Keratinocyte (primary cell): ENCODE results near the gene CCND2. TPM values are rescaled to one million over a fixed set of nuclear protein-coding genes. Genes with fewer than 3 reads are reported as not detected.

ENCODE experiments used
- DNase-seq: peaks from one replicate; pipeline ENCODE4 v3.0.0-alpha.2; 2011; ENCODE audit warnings: low read depth, missing footprints, low spot score
- FAIRE-seq: peaks from 2 replicates; lab custom pipeline; 2011; peaks lifted over from hg19 to GRCh38; lab: Jason Lieb, UNC
- H2AFZ ChIP-seq: 2 replicates; pipeline ENCODE4 v1.6.0; 2012; ENCODE audit warnings: low read length, control low read depth, inconsistent platforms; ENCODE audit not compliant: control insufficient read depth
- H3K27ac ChIP-seq: 2 replicates; pipeline ENCODE4 v1.5.1; 2011; ENCODE audit warnings: low read length; ENCODE audit not compliant: control insufficient read depth, insufficient read depth
- H3K27me3 ChIP-seq: 3 replicates; pipeline ENCODE4 v1.6.0; 2011; ENCODE audit warnings: low read length; ENCODE audit not compliant: control insufficient read depth, insufficient read depth; ENCODE audit errors: extremely low read depth
- H3K36me3 ChIP-seq, 2 experiments: 2 replicates in 1 of 2; 3 replicates in 1 of 2; pipeline ENCODE4 v1.5.1; 2011; ENCODE audit warnings: low read length in 2 of 2, mild to moderate bottlenecking in 1 of 2; ENCODE audit not compliant: control insufficient read depth in 2 of 2, insufficient read depth in 2 of 2; ENCODE audit errors: extremely low read depth in 1 of 2
- H3K4me1 ChIP-seq: 3 replicates; pipeline ENCODE4 v1.5.1; 2011; ENCODE audit warnings: low read length; ENCODE audit not compliant: control insufficient read depth, insufficient read depth; ENCODE audit errors: extremely low read depth
- H3K4me2 ChIP-seq: 3 replicates; pipeline ENCODE4 v1.6.0; 2011; ENCODE audit warnings: low read depth, low read length; ENCODE audit not compliant: control insufficient read depth, insufficient read depth; ENCODE audit errors: extremely low read depth
- H3K4me3 ChIP-seq, 3 experiments: fragments of 200-600 bp in 1 of 3; sonication (generic) in 1 of 3; 2 replicates in 2 of 3; 3 replicates in 1 of 3; pipeline ENCODE4 v1.5.1; 2011 to 2016; ENCODE audit warnings: low read length in 3 of 3, mild to moderate bottlenecking in 3 of 3, control low read depth in 2 of 3, inconsistent platforms in 1 of 3, low read depth in 1 of 3, mixed read lengths in 1 of 3, mixed run types in 1 of 3, moderate library complexity in 1 of 3; ENCODE audit not compliant: control insufficient read depth in 2 of 3, insufficient read depth in 2 of 3; ENCODE audit errors: extremely low read depth in 1 of 3
- H3K79me2 ChIP-seq: 2 replicates; pipeline ENCODE4 v1.6.0; 2012; ENCODE audit warnings: low read length; ENCODE audit not compliant: control insufficient read depth, insufficient read depth
- H3K9ac ChIP-seq: 3 replicates; pipeline ENCODE4 v1.6.0; 2011; ENCODE audit warnings: low read length; ENCODE audit not compliant: control insufficient read depth, insufficient read depth; ENCODE audit errors: extremely low read depth
- H3K9me1 ChIP-seq: 3 replicates; pipeline ENCODE4 v1.6.0; 2011; ENCODE audit warnings: low read length; ENCODE audit not compliant: control insufficient read depth, insufficient read depth; ENCODE audit errors: extremely low read depth
- H3K9me3 ChIP-seq: 2 replicates; pipeline ENCODE4 v1.5.1; 2012; ENCODE audit warnings: low read depth, low read length; ENCODE audit not compliant: control insufficient read depth
- H4K20me1 ChIP-seq: 3 replicates; pipeline ENCODE4 v1.6.0; 2011; ENCODE audit warnings: low read length; ENCODE audit not compliant: control insufficient read depth, insufficient read depth; ENCODE audit errors: extremely low read depth
- CTCF ChIP-seq, 3 experiments: IDR thresholded peaks in 1 of 3; conservative IDR thresholded peaks in 1 of 3; optimal IDR thresholded peaks in 1 of 3; 2 replicates in 2 of 3; 3 replicates in 1 of 3; pipeline versions ENCODE3 to v1.5.1; 2011; ENCODE audit warnings: low read length in 3 of 3, mild to moderate bottlenecking in 3 of 3, moderate library complexity in 2 of 3, control low read depth in 1 of 3, inconsistent platforms in 1 of 3; ENCODE audit not compliant: insufficient read depth in 2 of 3; ENCODE audit errors: extremely low read depth in 1 of 3
- EZH2 ChIP-seq: IDR thresholded peaks from one replicate; pipeline ENCODE4 v1.6.1; 2012; ENCODE audit warnings: inconsistent platforms, mild to moderate bottlenecking, low read length, moderate library complexity
- dilution Hi-C: fragments of 300-500 bp; cut with MboI; formaldehyde crosslinking; loops from one replicate; pipeline ENCODE4 v1.7.0; 2020; ENCODE audit warnings: low sequenced_read_pairs; ENCODE audit not compliant: extremely low pct_ligation_motif_present
- polyA plus RNA-seq, 5 experiments: library from polyadenylated mRNA; depleted of rRNA in 3 of 5; stranded (reverse) in 3 of 5; stranded (forward) in 1 of 5; unstranded in 1 of 5; fragments of >200 nt; gene quantifications; 1 replicate in 1 of 5; 2 replicates in 3 of 5; 3 replicates in 1 of 5; pipeline versions ENCODE4 v1.2.1 to v1.2.3, GENCODE V29; 2011 to 2012; ENCODE audit warnings: missing spikeins in 2 of 5, low read depth in 1 of 5, low replicate concordance in 1 of 5

Gene CCND2
- polyA plus RNA-seq, 1 donor (not counting 4 experiments of a cell fraction or from before 2014, with no cell fraction given) = 324 TPM

DNA sequence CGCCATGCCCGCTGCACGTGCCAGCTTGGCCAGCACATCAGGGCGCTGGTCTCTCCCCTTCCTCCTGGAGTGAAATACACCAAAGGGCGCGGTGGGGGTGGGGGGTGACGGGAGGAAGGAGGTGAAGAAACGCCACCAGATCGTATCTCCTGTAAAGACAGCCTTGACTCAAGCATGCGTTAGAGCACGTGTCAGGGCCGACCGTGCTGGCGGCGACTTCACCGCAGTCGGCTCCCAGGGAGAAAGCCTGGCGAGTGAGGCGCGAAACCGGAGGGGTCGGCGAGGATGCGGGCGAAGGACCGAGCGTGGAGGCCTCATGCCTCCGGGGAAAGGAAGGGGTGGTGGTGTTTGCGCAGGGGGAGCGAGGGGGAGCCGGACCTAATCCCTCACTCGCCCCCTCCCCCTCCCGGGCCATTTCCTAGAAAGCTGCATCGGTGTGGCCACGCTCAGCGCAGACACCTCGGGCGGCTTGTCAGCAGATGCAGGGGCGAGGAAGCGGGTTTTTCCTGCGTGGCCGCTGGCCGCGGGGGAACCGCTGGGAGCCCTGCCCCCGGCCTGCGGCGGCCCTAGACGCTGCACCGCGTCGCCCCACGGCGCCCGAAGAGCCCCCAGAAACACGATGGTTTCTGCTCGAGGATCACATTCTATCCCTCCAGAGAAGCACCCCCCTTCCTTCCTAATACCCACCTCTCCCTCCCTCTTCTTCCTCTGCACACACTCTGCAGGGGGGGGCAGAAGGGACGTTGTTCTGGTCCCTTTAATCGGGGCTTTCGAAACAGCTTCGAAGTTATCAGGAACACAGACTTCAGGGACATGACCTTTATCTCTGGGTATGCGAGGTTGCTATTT is 914 bp upstream of the CCND2 start:
- Histone ChIP-seq H3K36me3 (peaks cover 8 to 21% of the 10 kb centered on the region in 2 experiments), H4K20me1 (peaks cover 12% of the 10 kb centered on the region)
- dilution Hi-C loops = no loop called here

DNA sequence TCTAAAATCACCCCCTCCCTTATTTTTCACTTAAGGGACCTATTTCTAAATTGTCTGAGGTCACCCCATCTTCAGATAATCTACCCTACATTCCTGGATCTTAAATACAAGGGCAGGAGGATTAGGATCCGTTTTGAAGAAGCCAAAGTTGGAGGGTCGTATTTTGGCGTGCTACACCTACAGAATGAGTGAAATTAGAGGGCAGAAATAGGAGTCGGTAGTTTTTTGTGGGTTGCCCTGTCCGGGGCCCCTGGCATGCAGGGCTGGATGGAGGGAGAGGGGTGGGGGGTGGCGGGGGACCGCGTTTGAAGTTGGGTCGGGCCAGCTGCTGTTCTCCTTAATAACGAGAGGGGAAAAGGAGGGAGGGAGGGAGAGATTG is 300 bp upstream of the CCND2 start:
- Histone ChIP-seq H4K20me1 (peaks cover 18% of the 10 kb centered on the region), H3K4me2 (peak overlapping the region; percentile 76), H3K79me2 (peaks cover 47% of the 10 kb centered on the region), H3K4me1 (peaks cover 52% of the 10 kb centered on the region), H3K27me3 (peaks cover 14% of the 10 kb centered on the region), H3K9me3 (no peaks in the 10 kb centered on the region), H2AFZ (no peak overlapping the region), H3K9me1 (no peaks in the 10 kb centered on the region), H3K27ac (peak overlapping the region; percentile 93), H3K36me3 (peaks cover 13 to 25% of the 10 kb centered on the region in 2 experiments), H3K4me3 (peak overlapping the region; percentile 75 to 95 (median 94)), H3K9ac (peak overlapping the region; percentile 98)
- FAIRE-seq = no peak
- dilution Hi-C loops = no loop called here
- no peak for DNase-seq
- TF ChIP-seq EZH2 (no peak), CTCF (optimal IDR thresholded peaks at IDR 0.05 in 1 of 3, IDR thresholded peaks at IDR 0.05 in 1 of 3, conservative IDR thresholded peaks at IDR 0.05 in 1 of 3; ENCODE audit: extremely low read depth in 1 of 3, insufficient read depth in 2 of 3, low read length in 3 of 3) (no peak)

More for the DNA sequence above, 914 bp upstream of the CCND2 start:
- Histone ChIP-seq H3K27me3 (peaks cover 17% of the 10 kb centered on the region), H3K4me3 (peak overlapping the region; percentile 75 to 95 (median 94)), H3K9me1 (no peaks in the 10 kb centered on the region), H3K79me2 (peaks cover 41% of the 10 kb centered on the region), H3K4me1 (peaks cover 48% of the 10 kb centered on the region), H2AFZ (peak overlapping the region; percentile 60), H3K9me3 (no peaks in the 10 kb centered on the region), H3K27ac (peak overlapping the region; percentile 93), H3K4me2 (peak overlapping the region; percentile 76), H3K9ac (peak overlapping the region; percentile 98)
- TF ChIP-seq EZH2 (no peak), CTCF (optimal IDR thresholded peaks at IDR 0.05 in 1 of 3, IDR thresholded peaks at IDR 0.05 in 1 of 3, conservative IDR thresholded peaks at IDR 0.05 in 1 of 3; ENCODE audit: extremely low read depth in 1 of 3, insufficient read depth in 2 of 3, low read length in 3 of 3) (no peak)
- peak; percentile 41 for FAIRE-seq
- DNase-seq = no peak
